ENCODE data around the gene MAD1L1. TPM values are rescaled to one million over a fixed set of nuclear protein-coding genes. Genes with fewer than 3 reads are reported as not detected.

The MAD1L1 gene
- total RNA-seq, 1 donor from 2014 or later, result 32.3 TPM

- H3K27ac Mint-ChIP-seq (ENCODE audit: unreplicated experiment), result no peak overlapping the region
- no peaks in the 10 kb centered on the region for H3K36me3 ChIP-seq (ENCODE audit: insufficient read depth, low read length)
- no peaks in the 10 kb centered on the region for H3K27me3 ChIP-seq (ENCODE audit: insufficient read depth, low read length)
- H3K4me1 Mint-ChIP-seq (ENCODE audit: low read depth, unreplicated experiment), result no peaks in the 10 kb centered on the region
- H3K4me2 ChIP-seq (ENCODE audit: low read length), result no peak overlapping the region
- no peak overlapping the region for H3K9ac ChIP-seq (ENCODE audit: low read length)
- no peaks in the 10 kb centered on the region for H3K27me3 Mint-ChIP-seq (ENCODE audit: low read depth, unreplicated experiment)
- no peak overlapping the region for H2AFZ ChIP-seq (ENCODE audit: low read depth, low read length)
- FAIRE-seq (no peak), DNase-seq (ENCODE audit: low read depth) (no peak)
- no peak overlapping the region for H3K27ac ChIP-seq (ENCODE audit: low read depth, low read length)
- no peaks in the 10 kb centered on the region for H3K79me2 ChIP-seq (ENCODE audit: insufficient read depth, low read length)
- H4K20me1 ChIP-seq (ENCODE audit: insufficient read depth, low read length), result peaks cover 28% of the 10 kb centered on the region
- TF ChIP-seq CTCF (IDR thresholded peaks at IDR 0.05; ENCODE audit: insufficient read depth, low read depth, low read length) (no peak), EZH2 (IDR thresholded peaks at IDR 0.05; ENCODE audit: insufficient read depth, low read length) (no peak)
- no peak overlapping the region for H3K4me3 Mint-ChIP-seq (ENCODE audit: unreplicated experiment)
- H3K9me3 ChIP-seq (ENCODE audit: insufficient read depth, low read depth, low read length), result no peaks in the 10 kb centered on the region
- peaks cover 7% of the 10 kb centered on the region for H3K36me3 Mint-ChIP-seq (ENCODE audit: low read depth, unreplicated experiment)
- H3K4me3 ChIP-seq (ENCODE audit: insufficient read depth, low read depth, low read length), result no peak overlapping the region
- no peaks in the 10 kb centered on the region for H3K4me1 ChIP-seq (ENCODE audit: insufficient read depth, low read length)
- no peaks in the 10 kb centered on the region for H3K9me3 Mint-ChIP-seq (ENCODE audit: unreplicated experiment)
These were observed 237.8 kb downstream of the MAD1L1 start for GRCh38 chr7:1994931-1995330.

- no peaks in the 10 kb centered on the region for H3K9me3 ChIP-seq (ENCODE audit: insufficient read depth, low read depth, low read length)
- no peak for TF ChIP-seq CTCF (IDR thresholded peaks at IDR 0.05; ENCODE audit: insufficient read depth, low read depth, low read length)
- TF ChIP-seq EZH2 (IDR thresholded peaks at IDR 0.05; ENCODE audit: insufficient read depth, low read length), result no peak
- peaks cover 24% of the 10 kb centered on the region for H4K20me1 ChIP-seq (ENCODE audit: insufficient read depth, low read length)
- H3K36me3 ChIP-seq (ENCODE audit: insufficient read depth, low read length), result no peaks in the 10 kb centered on the region
- H2AFZ ChIP-seq (ENCODE audit: low read depth, low read length), result no peak overlapping the region
- no peak overlapping the region for H3K9ac ChIP-seq (ENCODE audit: low read length)
- H3K27me3 ChIP-seq (ENCODE audit: insufficient read depth, low read length), result no peaks in the 10 kb centered on the region
- no peaks in the 10 kb centered on the region for H3K4me1 ChIP-seq (ENCODE audit: insufficient read depth, low read length)
- FAIRE-seq (no peak), DNase-seq (ENCODE audit: low read depth) (no peak)
- no peak overlapping the region for H3K4me3 ChIP-seq (ENCODE audit: insufficient read depth, low read depth, low read length)
- H3K4me2 ChIP-seq (ENCODE audit: low read length), result no peak overlapping the region
- H3K27ac ChIP-seq (ENCODE audit: low read depth, low read length), result no peak overlapping the region
- no peaks in the 10 kb centered on the region for H3K79me2 ChIP-seq (ENCODE audit: insufficient read depth, low read length)
- Mint-ChIP-seq H3K4me1 (ENCODE audit: low read depth, unreplicated experiment) (no peaks in the 10 kb centered on the region), H3K9me3 (ENCODE audit: unreplicated experiment) (no peaks in the 10 kb centered on the region), H3K27me3 (ENCODE audit: low read depth, unreplicated experiment) (no peaks in the 10 kb centered on the region), H3K27ac (ENCODE audit: unreplicated experiment) (no peak overlapping the region), H3K36me3 (ENCODE audit: low read depth, unreplicated experiment) (peaks cover 2% of the 10 kb centered on the region), H3K4me3 (ENCODE audit: unreplicated experiment) (peak overlapping the region; percentile 64)
These were observed 238.7 kb downstream of the MAD1L1 start for GRCh38 chr7:1993776-1994740.
